Gastroesophageal sphincter (tissue), 4 donors: ENCODE measurements around the gene KRT72. TPM values are rescaled to one million over a fixed set of nuclear protein-coding genes. Genes with fewer than 3 reads are reported as not detected.

Experiments
- ATAC-seq: fragments of 150-250 bp; one replicate; pipeline ENCODE4 v1.9.1; 2016; ENCODE audit warnings: mild to moderate bottlenecking, moderate library complexity
- H3K27ac ChIP-seq, 4 donors: fragments of 200-600 bp; sonication (generic) in 3 of 4; 1 replicate in 3 of 4; 2 replicates in 1 of 4; pipeline ENCODE4 v1.5.1; 2016 to 2019
- H3K27me3 ChIP-seq: fragments of 200-600 bp; sonication (generic); one replicate; pipeline ENCODE4 v1.5.1; 2019
- H3K36me3 ChIP-seq, 2 donors: fragments of 200-600 bp; sonication (generic); one replicate each; pipeline ENCODE4 v1.5.1; 2019; ENCODE audit warnings: control low read depth in 1 of 2
- H3K4me1 ChIP-seq, 3 donors: fragments of 200-600 bp; sonication (generic); 1 replicate in 2 of 3; 2 replicates in 1 of 3; pipeline ENCODE4 v1.5.1; 2016 to 2019; ENCODE audit warnings: control low read depth in 2 of 3
- H3K4me3 ChIP-seq, 2 donors: fragments of 200-600 bp; sonication (generic); one replicate each; pipeline ENCODE4 v1.5.1; 2019; ENCODE audit warnings: mild to moderate bottlenecking in 1 of 2, moderate library complexity in 1 of 2
- H3K9me3 ChIP-seq, 3 donors: fragments of 200-600 bp; sonication (generic); one replicate each; pipeline ENCODE4 v1.5.1; 2017 to 2019; ENCODE audit warnings: control low read depth in 2 of 3
- CTCF ChIP-seq, 4 experiments: fragments of 200-600 bp in 2 of 4; fragments of 450-650 bp in 2 of 4; sonication (generic) in 1 of 4; IDR thresholded peaks; one replicate each; pipeline ENCODE4 v1.5.1; 2017 to 2019; ENCODE audit warnings: antibody characterized with exemption in 4 of 4, mild to moderate bottlenecking in 2 of 4, moderate library complexity in 2 of 4
- EP300 ChIP-seq: sonication (generic); formaldehyde crosslinking; IDR thresholded peaks from one replicate; pipeline ENCODE4 v1.6.1; 2017; ENCODE audit warnings: antibody characterized with exemption, mild to moderate bottlenecking
- POLR2A ChIP-seq, 2 donors: fragments of 450-650 bp; IDR thresholded peaks; one replicate each; pipeline ENCODE4 v1.6.1; 2017; ENCODE audit warnings: antibody characterized with exemption in 2 of 2, mild to moderate bottlenecking in 2 of 2, moderate library complexity in 1 of 2
- POLR2AphosphoS5 ChIP-seq: sonication (generic); formaldehyde crosslinking; IDR thresholded peaks from one replicate; pipeline ENCODE4 v1.6.1; 2017; ENCODE audit warnings: antibody characterized with exemption
- WGBS, 2 donors: methylation state at CpG; one replicate each; pipeline ENCODE4 v1.1.5; 2018; ENCODE audit warnings: low coverage in 1 of 2; 5-methylcytosine and 5-hydroxymethylcytosine counted together
- total RNA-seq, 4 donors: library from RNA; depleted of rRNA; stranded (reverse); fragments of >200 nt; gene quantifications; one replicate each; pipeline ENCODE4 v1.1.0, GENCODE V29; 2016

KRT72 gene
- total RNA-seq, 4 donors from 2014 or later = not detected

GRCh38 chr12:52636189-52636588 is 34.9 kb upstream of the KRT72 start:
- Histone ChIP-seq H3K4me1 (peaks cover 0 to 14% (median 0%) of the 10 kb centered on the region in 3 donors), H3K9me3 (no peaks in the 10 kb centered on the region), H3K27me3 (peaks cover under 1% of the 10 kb centered on the region), H3K27ac (no peak overlapping the region), H3K36me3 (no peaks in the 10 kb centered on the region), H3K4me3 (no peak overlapping the region)
- 48 to 93% methylated on average over 2 to 3 of the region's 6 CpGs for whole genome bisulfite sequencing, 2 donors
- no peak for ATAC-seq
- TF ChIP-seq CTCF (IDR thresholded peaks at IDR 0.05) (no peak), EP300 (no peak), POLR2AphosphoS5 (no peak), POLR2A (IDR thresholded peaks at IDR 0.05) (no peak)

GRCh38 chr12:52634266-52635056 is 33.2 kb upstream of the KRT72 start:
- no peak for TF ChIP-seq POLR2A (IDR thresholded peaks at IDR 0.05)
- TF ChIP-seq CTCF (IDR thresholded peaks at IDR 0.05) = no peak
- TF ChIP-seq POLR2AphosphoS5 = no peak
- no peak for TF ChIP-seq EP300
- WGBS, 2 donors = 38 to 60% methylated on average over 2 of the region's 7 CpGs
- H3K27me3 ChIP-seq = no peaks in the 10 kb centered on the region
- peaks cover 0 to 14% (median 0%) of the 10 kb centered on the region in 3 donors for H3K4me1 ChIP-seq
- no peaks in the 10 kb centered on the region for H3K9me3 ChIP-seq
- H3K27ac ChIP-seq = no peak overlapping the region
- H3K4me3 ChIP-seq = no peak overlapping the region
- ATAC-seq = peak; percentile 67
- no peaks in the 10 kb centered on the region for H3K36me3 ChIP-seq

- Histone ChIP-seq H3K27me3 (no peaks in the 10 kb centered on the region), H3K9me3 (no peaks in the 10 kb centered on the region), H3K36me3 (no peaks in the 10 kb centered on the region), H3K4me1 (peaks cover 0 to 14% (median 0%) of the 10 kb centered on the region in 3 donors), H3K27ac (no peak overlapping the region), H3K4me3 (no peak overlapping the region)
- WGBS, 2 donors = 72 to 84% methylated on average over 3 of the region's 4 CpGs
- ATAC-seq = no peak
- TF ChIP-seq EP300 = no peak
Observed at GRCh38 chr12:52633383-52633782, 32.1 kb upstream of the KRT72 start.

GRCh38 chr12:52632656-52633055 is 31.4 kb upstream of the KRT72 start:
- WGBS, 2 donors = 70% methylated on average over 3 of the region's 4 CpGs; no CpG with 5 or more reads in 1 of the 2 donors
- Histone ChIP-seq H3K27ac (no peak overlapping the region), H3K27me3 (no peaks in the 10 kb centered on the region), H3K4me3 (no peak overlapping the region), H3K4me1 (peaks cover 0 to 14% (median 0%) of the 10 kb centered on the region in 3 donors), H3K36me3 (no peaks in the 10 kb centered on the region), H3K9me3 (no peaks in the 10 kb centered on the region)
- TF ChIP-seq CTCF (IDR thresholded peaks at IDR 0.05) = no peak
- TF ChIP-seq POLR2AphosphoS5 = no peak
- no peak for TF ChIP-seq EP300
- no peak for TF ChIP-seq POLR2A (IDR thresholded peaks at IDR 0.05)
- ATAC-seq = no peak

GRCh38 chr12:52631676-52632459 is 30.6 kb upstream of the KRT72 start:
- Histone ChIP-seq H3K9me3 (no peaks in the 10 kb centered on the region), H3K4me1 (peaks cover 0 to 14% (median 0%) of the 10 kb centered on the region in 3 donors), H3K36me3 (no peaks in the 10 kb centered on the region), H3K27ac (no peak overlapping the region), H3K27me3 (no peaks in the 10 kb centered on the region), H3K4me3 (no peak overlapping the region)
- WGBS, 2 donors = 69% methylated on average over 2 of the region's 6 CpGs; no CpG with 5 or more reads in 1 of the 2 donors
- TF ChIP-seq POLR2AphosphoS5 (no peak), POLR2A (IDR thresholded peaks at IDR 0.05) (no peak), CTCF (IDR thresholded peaks at IDR 0.05) (no peak), EP300 (no peak)
- no peak for ATAC-seq
